ENCODE results near the gene GHRL. TPM values are rescaled to one million over a fixed set of nuclear protein-coding genes. Genes with fewer than 3 reads are reported as not detected.

The GHRL gene
- total RNA-seq, 4 donors from 2014 or later, result 0.55 to 8.2 TPM; not detected in 2

DNA sequence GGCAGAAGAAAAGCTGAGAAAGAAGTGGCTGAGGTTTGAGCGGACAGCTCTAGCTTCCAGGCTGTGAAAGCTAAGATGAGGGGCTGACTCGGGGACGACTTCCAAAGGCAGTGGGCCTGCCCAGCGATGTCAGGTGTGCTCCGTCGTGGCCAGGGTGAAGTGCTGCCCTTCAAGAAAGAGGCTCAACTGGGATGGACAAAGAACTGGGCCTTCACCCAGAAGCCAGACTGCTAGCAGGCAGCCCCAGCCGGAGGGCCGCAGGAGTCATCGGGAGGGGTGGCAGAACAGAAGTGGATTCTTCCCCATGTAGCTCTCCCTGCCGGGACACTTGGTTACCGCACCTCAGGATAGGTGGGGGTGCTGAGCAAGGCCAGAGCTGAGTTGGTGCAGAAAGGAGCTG lies 41.3 kb upstream of the GHRL start:
- intact Hi-C loops (cut with DNase I; ENCODE audit: low total_unique reads), result no loop called here
- 80 to 91% methylated on average over 1 to 11 of the region's 11 CpGs for WGBS, 2 donors (ENCODE audit: low coverage in 1 of 2)
- Histone ChIP-seq H3K4me1 (no peaks in the 10 kb centered on the region), H3K4me3 (no peak overlapping the region), H3K36me3 (no peaks in the 10 kb centered on the region), H3K27me3 (peaks cover 22% of the 10 kb centered on the region), H3K9me3 (no peaks in the 10 kb centered on the region), H3K27ac (no peak overlapping the region)
- TF ChIP-seq, protein P1, sequence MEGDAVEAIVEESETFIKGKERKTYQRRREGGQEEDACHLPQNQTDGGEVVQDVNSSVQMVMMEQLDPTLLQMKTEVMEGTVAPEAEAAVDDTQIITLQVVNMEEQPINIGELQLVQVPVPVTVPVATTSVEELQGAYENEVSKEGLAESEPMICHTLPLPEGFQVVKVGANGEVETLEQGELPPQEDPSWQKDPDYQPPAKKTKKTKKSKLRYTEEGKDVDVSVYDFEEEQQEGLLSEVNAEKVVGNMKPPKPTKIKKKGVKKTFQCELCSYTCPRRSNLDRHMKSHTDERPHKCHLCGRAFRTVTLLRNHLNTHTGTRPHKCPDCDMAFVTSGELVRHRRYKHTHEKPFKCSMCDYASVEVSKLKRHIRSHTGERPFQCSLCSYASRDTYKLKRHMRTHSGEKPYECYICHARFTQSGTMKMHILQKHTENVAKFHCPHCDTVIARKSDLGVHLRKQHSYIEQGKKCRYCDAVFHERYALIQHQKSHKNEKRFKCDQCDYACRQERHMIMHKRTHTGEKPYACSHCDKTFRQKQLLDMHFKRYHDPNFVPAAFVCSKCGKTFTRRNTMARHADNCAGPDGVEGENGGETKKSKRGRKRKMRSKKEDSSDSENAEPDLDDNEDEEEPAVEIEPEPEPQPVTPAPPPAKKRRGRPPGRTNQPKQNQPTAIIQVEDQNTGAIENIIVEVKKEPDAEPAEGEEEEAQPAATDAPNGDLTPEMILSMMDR (IDR thresholded peaks at IDR 0.05), result no peak
- TF ChIP-seq POLR2A (IDR thresholded peaks at IDR 0.05) (no peak), EP300 (IDR thresholded peaks at IDR 0.05; ENCODE audit: low read depth) (no peak), POLR2AphosphoS5 (IDR thresholded peaks at IDR 0.05) (no peak)
- in situ Hi-C loops (cut with MboI; ENCODE audit: low pct_ligation_motif_present in 1 of 4, low pct_unique_long_range_greater_than_20kb in 1 of 4, low sequenced_read_pairs in 3 of 4), result loop anchor here in 1 of 4 donors (25.0 kb wide), 1 partner anchor 403 kb away; no protein-coding TSS in a partner anchor
- DNase-seq, result no peak

DNA sequence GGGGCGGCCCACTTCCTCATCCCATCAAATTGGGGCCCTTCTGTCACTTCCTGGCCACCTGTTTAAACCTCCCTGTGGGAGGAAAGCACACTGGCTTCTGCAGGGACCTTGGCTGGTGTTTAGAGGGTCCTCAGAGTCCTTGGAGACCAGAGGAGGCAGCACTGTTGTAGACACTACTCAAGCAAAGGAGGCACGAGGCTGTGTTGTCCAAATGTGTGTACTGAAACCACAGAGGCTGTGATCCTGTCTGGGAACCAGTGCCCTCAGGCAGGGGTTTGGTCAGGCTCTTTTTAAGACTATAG lies 40.6 kb upstream of the GHRL start:
- Histone ChIP-seq H3K4me3 (no peak overlapping the region), H3K36me3 (no peaks in the 10 kb centered on the region), H3K9me3 (no peaks in the 10 kb centered on the region), H3K27me3 (peaks cover 30% of the 10 kb centered on the region), H3K27ac (no peak overlapping the region), H3K4me1 (no peaks in the 10 kb centered on the region)
- no peak for TF ChIP-seq POLR2A (IDR thresholded peaks at IDR 0.05)
- TF ChIP-seq, protein P1 (IDR thresholded peaks at IDR 0.05), result no peak
- no peak for TF ChIP-seq POLR2AphosphoS5 (IDR thresholded peaks at IDR 0.05)
- no peak for DNase-seq
- in situ Hi-C loops (cut with MboI; ENCODE audit: low pct_ligation_motif_present in 1 of 4, low pct_unique_long_range_greater_than_20kb in 1 of 4, low sequenced_read_pairs in 3 of 4), result loop anchor here in 1 of 4 donors (25.0 kb wide), 1 partner anchor 404 kb away; no protein-coding TSS in a partner anchor
- intact Hi-C loops (cut with DNase I; ENCODE audit: low total_unique reads), result no loop called here
- WGBS, 2 donors (ENCODE audit: low coverage in 1 of 2), result 60% methylated on average over 2 of the region's 2 CpGs; no CpG with 5 or more reads in 1 of the 2 donors

DNA sequence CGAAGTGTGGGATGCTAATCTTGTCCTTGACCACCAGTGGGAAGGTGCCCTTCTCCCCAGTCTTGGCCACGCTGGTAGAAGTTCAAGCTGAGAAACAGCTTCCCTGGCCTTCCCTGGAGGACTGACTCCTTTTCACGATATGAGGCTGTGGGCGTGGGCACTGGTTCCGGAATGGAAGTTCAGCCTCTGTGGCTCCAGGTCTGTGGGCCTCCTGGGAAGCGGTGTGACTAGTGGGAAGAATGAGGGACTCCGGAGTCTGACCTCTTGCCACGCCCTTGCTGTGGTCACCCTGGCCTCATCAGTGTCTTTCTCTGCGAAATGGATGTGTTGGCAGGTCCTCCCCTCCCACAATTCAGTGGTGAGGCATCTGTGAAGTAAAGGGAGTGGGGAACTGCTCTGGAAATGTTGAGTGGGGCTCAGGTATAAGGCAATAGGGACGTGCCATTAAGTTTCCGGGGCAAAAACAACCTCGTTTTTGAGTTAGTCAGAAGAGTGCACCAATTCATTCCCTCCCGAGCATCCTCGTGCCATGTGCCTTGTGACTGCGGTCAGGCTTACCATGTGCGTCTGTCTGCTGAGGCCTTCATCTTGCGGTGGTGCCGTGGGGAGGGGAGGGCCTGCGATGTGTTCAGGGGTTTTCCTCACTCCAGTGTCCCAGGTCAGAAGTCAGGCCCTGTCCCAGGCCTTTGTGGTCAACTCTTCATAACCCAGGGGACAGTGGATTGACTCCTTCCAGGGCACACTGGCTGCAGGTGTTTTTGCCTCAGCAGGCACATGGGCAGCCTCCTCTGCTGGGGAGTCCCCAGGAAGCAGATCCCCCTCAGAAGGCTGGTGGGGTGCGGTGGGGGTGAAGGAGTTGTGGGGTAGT lies 40.0 kb upstream of the GHRL start:
- in situ Hi-C loops (cut with MboI; ENCODE audit: low pct_ligation_motif_present in 1 of 4, low pct_unique_long_range_greater_than_20kb in 1 of 4, low sequenced_read_pairs in 3 of 4) (loop anchor here in 1 of 4 donors (25.0 kb wide), 1 partner anchor 405 kb away; no protein-coding TSS in a partner anchor), intact Hi-C loops (cut with DNase I; ENCODE audit: low total_unique reads) (no loop called here)
- Histone ChIP-seq H3K4me3 (no peak overlapping the region), H3K9me3 (no peaks in the 10 kb centered on the region), H3K4me1 (no peaks in the 10 kb centered on the region), H3K36me3 (no peaks in the 10 kb centered on the region), H3K27me3 (peaks cover 35% of the 10 kb centered on the region), H3K27ac (no peak overlapping the region)
- 83% methylated on average over 20 of the region's 20 CpGs; no CpG with 5 or more reads in 1 of the 2 donors for WGBS, 2 donors (ENCODE audit: low coverage in 1 of 2)
- TF ChIP-seq EP300 (IDR thresholded peaks at IDR 0.05; ENCODE audit: low read depth) (no peak), POLR2AphosphoS5 (IDR thresholded peaks at IDR 0.05) (no peak), POLR2A (IDR thresholded peaks at IDR 0.05) (no peak)
- TF ChIP-seq, protein P1 (IDR thresholded peaks at IDR 0.05), result no peak
- no peak for DNase-seq

DNA sequence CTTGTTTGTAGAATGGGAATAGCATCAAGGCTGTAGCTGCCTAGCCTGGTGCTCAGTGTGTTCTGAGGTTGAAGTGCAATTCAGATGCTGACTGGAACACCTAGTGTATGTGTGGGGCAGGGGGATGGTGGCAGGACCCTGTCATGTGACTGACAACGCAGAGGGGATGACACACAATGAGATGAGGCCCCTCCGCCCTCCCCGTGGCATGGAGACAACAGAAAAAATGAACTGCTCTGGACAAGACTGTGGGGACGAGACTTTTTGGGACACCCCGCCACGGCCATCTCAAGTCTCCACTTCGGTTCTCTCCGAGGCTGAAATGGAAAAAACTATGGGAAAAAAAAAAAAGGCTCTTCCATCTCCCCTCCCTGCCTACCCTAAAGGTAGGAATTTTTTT lies 38.6 kb upstream of the GHRL start:
- 79% methylated on average over 8 of the region's 8 CpGs; no CpG with 5 or more reads in 1 of the 2 donors for WGBS, 2 donors (ENCODE audit: low coverage in 1 of 2)
- DNase-seq, result no peak
- H3K4me1 ChIP-seq, result no peaks in the 10 kb centered on the region
- in situ Hi-C loops (cut with MboI; ENCODE audit: low pct_ligation_motif_present in 1 of 4, low pct_unique_long_range_greater_than_20kb in 1 of 4, low sequenced_read_pairs in 3 of 4), result loop anchor here in 1 of 4 donors (25.0 kb wide), 1 partner anchor 406 kb away; no protein-coding TSS in a partner anchor
- no peak overlapping the region for H3K27ac ChIP-seq
- intact Hi-C loops (cut with DNase I; ENCODE audit: low total_unique reads), result no loop called here
- no peaks in the 10 kb centered on the region for H3K9me3 ChIP-seq
- TF ChIP-seq, protein P1 (IDR thresholded peaks at IDR 0.05), result no peak
- TF ChIP-seq EP300 (IDR thresholded peaks at IDR 0.05; ENCODE audit: low read depth), result no peak
- no peak overlapping the region for H3K4me3 ChIP-seq
- H3K36me3 ChIP-seq, result no peaks in the 10 kb centered on the region
- peaks cover 48% of the 10 kb centered on the region for H3K27me3 ChIP-seq
